CD14-positive monocyte (primary cell): ENCODE results near the gene FASTK. TPM values are rescaled to one million over a fixed set of nuclear protein-coding genes. Genes with fewer than 3 reads are reported as not detected.
"Not testable (repeated sequence)": the region's sequence is repeated elsewhere in the genome, so short reads cannot be mapped to it uniquely, and the experiment has no call there.

Source experiments
- DNase-seq, 3 donors: peaks; one replicate each; pipeline ENCODE4 v3.0.0-alpha.2; 2011 to 2022
- H2AFZ ChIP-seq: 2 replicates; pipeline ENCODE4 v1.6.0; 2012; ENCODE audit warnings: mild to moderate bottlenecking, low read depth, low read length, inconsistent platforms; ENCODE audit not compliant: insufficient read depth, poor library complexity, severe bottlenecking
- H3K27ac ChIP-seq, 2 donors: 1 replicate in 1 of 2; 2 replicates in 1 of 2; pipeline ENCODE4 v1.5.1; 2012 to 2013; ENCODE audit warnings: low read length in 2 of 2, control low read depth in 1 of 2, inconsistent platforms in 1 of 2, low read depth in 1 of 2, mild to moderate bottlenecking in 1 of 2
- H3K27me3 ChIP-seq, 2 donors: one replicate each; pipeline versions ENCODE4 v1.6.0 to v1.6.1; 2011 to 2013; ENCODE audit warnings: low read length in 2 of 2; ENCODE audit not compliant: control insufficient read depth in 2 of 2, insufficient read depth in 2 of 2
- H3K36me3 ChIP-seq, 2 donors: replicated peaks in 1 of 2; 1 replicate in 1 of 2; 2 replicates in 1 of 2; pipeline versions ENCODE4 v1.5.1 to v1.6.1; 2012 to 2013; ENCODE audit warnings: low read length in 2 of 2, control low read depth in 1 of 2, inconsistent platforms in 1 of 2, mild to moderate bottlenecking in 1 of 2; ENCODE audit not compliant: insufficient read depth in 2 of 2, control insufficient read depth in 1 of 2
- H3K4me1 ChIP-seq, 2 donors: 1 replicate in 1 of 2; 2 replicates in 1 of 2; pipeline versions ENCODE4 v1.5.1 to v1.6.1; 2012 to 2013; ENCODE audit warnings: low read length in 2 of 2, control low read depth in 1 of 2, inconsistent platforms in 1 of 2, mild to moderate bottlenecking in 1 of 2, moderate library complexity in 1 of 2; ENCODE audit not compliant: insufficient read depth in 2 of 2, control insufficient read depth in 1 of 2
- H3K4me2 ChIP-seq: replicated peaks from 2 replicates; pipeline ENCODE3; 2012; ENCODE audit warnings: low read length, moderate library complexity, mild to moderate bottlenecking; ENCODE audit not compliant: poor library complexity, severe bottlenecking; ENCODE audit errors: extremely low read depth
- H3K4me3 ChIP-seq, 3 experiments: fragments of 200-600 bp in 1 of 3; sonication (generic) in 1 of 3; replicated peaks in 1 of 3; 1 replicate in 2 of 3; 2 replicates in 1 of 3; pipeline ENCODE4 v1.5.1; 2011 to 2013; ENCODE audit warnings: low read length in 3 of 3, mild to moderate bottlenecking in 3 of 3, control low read depth in 2 of 3, low read depth in 2 of 3, inconsistent platforms in 1 of 3, moderate library complexity in 1 of 3
- H3K79me2 ChIP-seq: 2 replicates; pipeline ENCODE4 v1.6.0; 2012; ENCODE audit warnings: mild to moderate bottlenecking, control low read depth, inconsistent platforms, low read length, moderate library complexity; ENCODE audit not compliant: insufficient read depth
- H3K9ac ChIP-seq: 2 replicates; pipeline ENCODE4 v1.6.0; 2017; ENCODE audit warnings: low read length, mild to moderate bottlenecking; ENCODE audit not compliant: insufficient read depth, poor library complexity, severe bottlenecking
- H3K9me3 ChIP-seq, 2 donors: replicated peaks in 1 of 2; 1 replicate in 1 of 2; 2 replicates in 1 of 2; pipeline versions ENCODE4 v1.5.1 to v1.6.1; 2012 to 2013; ENCODE audit warnings: low read length in 2 of 2, control low read depth in 1 of 2; ENCODE audit not compliant: control insufficient read depth in 1 of 2, insufficient read depth in 1 of 2
- H4K20me1 ChIP-seq: 2 replicates; pipeline ENCODE4 v1.6.0; 2012; ENCODE audit warnings: mild to moderate bottlenecking, low read length, control low read depth, moderate library complexity; ENCODE audit not compliant: insufficient read depth
- H3K27ac Mint-ChIP-seq, 7 donors: one replicate each; pipeline ENCODE4 v1.8.0; 2020; ENCODE audit warnings: mild to moderate bottlenecking in 7 of 7, mixed read lengths in 7 of 7, moderate library complexity in 6 of 7, inconsistent platforms in 2 of 7
- H3K27me3 Mint-ChIP-seq, 3 donors: one replicate each; pipeline ENCODE4 v1.8.0; 2021 to 2022; ENCODE audit warnings: low read depth in 3 of 3, mild to moderate bottlenecking in 3 of 3, mixed read lengths in 3 of 3, moderate library complexity in 3 of 3, inconsistent platforms in 1 of 3
- H3K36me3 Mint-ChIP-seq, 2 donors: one replicate each; pipeline ENCODE4 v1.8.0; 2020; ENCODE audit warnings: mixed read lengths in 2 of 2, inconsistent platforms in 1 of 2, mild to moderate bottlenecking in 1 of 2
- H3K4me1 Mint-ChIP-seq: one replicate; pipeline ENCODE4 v1.8.0; 2020; ENCODE audit warnings: mild to moderate bottlenecking, mixed read lengths
- H3K4me3 Mint-ChIP-seq, 2 donors: one replicate each; pipeline ENCODE4 v1.8.0; 2020; ENCODE audit warnings: mild to moderate bottlenecking in 2 of 2, mixed read lengths in 2 of 2, moderate library complexity in 1 of 2
- H3K9me3 Mint-ChIP-seq, 7 donors: one replicate each; pipeline ENCODE4 v1.8.0; 2020 to 2022; ENCODE audit warnings: mixed read lengths in 7 of 7, mild to moderate bottlenecking in 6 of 7, moderate library complexity in 6 of 7, inconsistent platforms in 2 of 7
- WGBS: methylation state at CpG from one replicate; pipeline ENCODE4 v1.1.5; 2013; ENCODE audit warnings: missing lambda C conversion rate; ENCODE audit not compliant: insufficient coverage; 5-methylcytosine and 5-hydroxymethylcytosine counted together
- intact Hi-C, 2 donors: fragments of 100-400 bp; cut with micrococcal nuclease; formaldehyde crosslinking; loops; one replicate each; pipeline versions ENCODE4 v1.15.0 to v1.15.1; 2023
- polyA plus RNA-seq, 3 donors: library from polyadenylated mRNA; depleted of rRNA in 1 of 3; unstranded in 2 of 3; stranded (reverse) in 1 of 3; fragments of 300-500 nt in 2 of 3; fragments of >200 nt in 1 of 3; fragmentation: Illumina TruSeq in 2 of 3; gene quantifications; 1 replicate in 2 of 3; 2 replicates in 1 of 3; pipeline ENCODE4 v1.2.3, GENCODE V29; 2012 to 2021
- TF ChIP-seq, protein P1 (sequence below): fragments of 200-600 bp; IDR thresholded peaks from one replicate; pipeline ENCODE4 v1.8.0; 2022; ENCODE audit warnings: antibody characterized with exemption, mild to moderate bottlenecking

Gene FASTK
- polyA plus RNA-seq, 3 donors, result 34.7 to 110 (median 38.6) TPM

DNA sequence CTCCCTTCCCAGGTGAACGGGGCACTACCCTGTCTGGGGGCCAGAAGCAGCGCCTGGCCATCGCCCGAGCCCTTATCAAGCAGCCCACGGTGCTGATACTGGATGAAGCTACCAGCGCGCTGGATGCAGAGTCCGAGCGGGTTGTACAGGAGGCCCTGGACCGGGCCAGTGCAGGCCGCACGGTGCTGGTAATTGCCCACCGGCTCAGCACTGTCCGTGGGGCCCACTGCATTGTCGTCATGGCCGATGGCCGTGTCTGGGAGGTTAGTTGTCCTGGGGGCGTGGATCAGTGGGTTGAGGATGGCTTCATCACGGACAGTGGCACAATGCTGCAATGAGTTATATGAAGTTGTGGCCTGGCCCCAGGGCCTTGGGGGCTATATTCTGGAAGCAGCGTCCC lies 36.6 kb downstream of the FASTK start:
- 98% methylated on average over 20 of the region's 20 CpGs for WGBS
- DNase-seq, result no peak
- no peak overlapping the region for H3K27ac Mint-ChIP-seq
- Histone ChIP-seq H3K4me1 (peaks cover 8 to 11% of the 10 kb centered on the region in 2 donors), H3K9me3 (no peaks in the 10 kb centered on the region), H3K4me2 (no peak overlapping the region), H3K27ac (no peak overlapping the region), H4K20me1 (no peaks in the 10 kb centered on the region), H3K79me2 (no peaks in the 10 kb centered on the region), H3K27me3 (no peaks in the 10 kb centered on the region), H2AFZ (no peak overlapping the region), H3K9ac (no peak overlapping the region), H3K36me3 (peaks cover 0 to 2% of the 10 kb centered on the region in 2 donors), H3K4me3 (no peak overlapping the region)
- intact Hi-C loops, result no loop called here
- peaks cover 12% of the 10 kb centered on the region for H3K4me1 Mint-ChIP-seq
- TF ChIP-seq, protein P1, sequence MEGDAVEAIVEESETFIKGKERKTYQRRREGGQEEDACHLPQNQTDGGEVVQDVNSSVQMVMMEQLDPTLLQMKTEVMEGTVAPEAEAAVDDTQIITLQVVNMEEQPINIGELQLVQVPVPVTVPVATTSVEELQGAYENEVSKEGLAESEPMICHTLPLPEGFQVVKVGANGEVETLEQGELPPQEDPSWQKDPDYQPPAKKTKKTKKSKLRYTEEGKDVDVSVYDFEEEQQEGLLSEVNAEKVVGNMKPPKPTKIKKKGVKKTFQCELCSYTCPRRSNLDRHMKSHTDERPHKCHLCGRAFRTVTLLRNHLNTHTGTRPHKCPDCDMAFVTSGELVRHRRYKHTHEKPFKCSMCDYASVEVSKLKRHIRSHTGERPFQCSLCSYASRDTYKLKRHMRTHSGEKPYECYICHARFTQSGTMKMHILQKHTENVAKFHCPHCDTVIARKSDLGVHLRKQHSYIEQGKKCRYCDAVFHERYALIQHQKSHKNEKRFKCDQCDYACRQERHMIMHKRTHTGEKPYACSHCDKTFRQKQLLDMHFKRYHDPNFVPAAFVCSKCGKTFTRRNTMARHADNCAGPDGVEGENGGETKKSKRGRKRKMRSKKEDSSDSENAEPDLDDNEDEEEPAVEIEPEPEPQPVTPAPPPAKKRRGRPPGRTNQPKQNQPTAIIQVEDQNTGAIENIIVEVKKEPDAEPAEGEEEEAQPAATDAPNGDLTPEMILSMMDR, result no peak
- H3K36me3 Mint-ChIP-seq, result peaks cover 10 to 25% of the 10 kb centered on the region in 2 donors
- H3K27me3 Mint-ChIP-seq, result peaks cover 1 to 8% (median 2%) of the 10 kb centered on the region in 3 donors
- H3K4me3 Mint-ChIP-seq, result no peak overlapping the region
- peaks cover 0 to 5% (median 0%) of the 10 kb centered on the region in 7 donors for H3K9me3 Mint-ChIP-seq

- intact Hi-C loops, H3K36me3 ChIP-seq, H3K9ac ChIP-seq, H3K27me3 ChIP-seq, H3K9me3 ChIP-seq, H3K27me3 Mint-ChIP-seq, DNase-seq, H3K4me3 Mint-ChIP-seq, H3K27ac ChIP-seq, H4K20me1 ChIP-seq, H2AFZ ChIP-seq, H3K4me3 ChIP-seq, H3K27ac Mint-ChIP-seq, H3K79me2 ChIP-seq, H3K9me3 Mint-ChIP-seq, H3K4me2 ChIP-seq: not testable (repeated sequence)
- H3K36me3 Mint-ChIP-seq, result peaks cover 10 to 25% of the 10 kb centered on the region in 2 donors
- H3K4me1 Mint-ChIP-seq, result peaks cover 17% of the 10 kb centered on the region
- peaks cover 10 to 15% of the 10 kb centered on the region in 2 donors for H3K4me1 ChIP-seq
- WGBS, result 87% methylated on average over 10 of the region's 10 CpGs
Measured at GRCh38 chr7:151043449-151043848, 37.2 kb downstream of the FASTK start.
